Fibroblast of upper back skin (primary cell): ENCODE data around the gene CAMLG.

Source experiments
- DNase-seq: peaks from one replicate; pipeline ENCODE4 v3.0.0-alpha.2; 2013

CAMLG gene

GRCh38 chr5:134784241-134784920 lies 46.0 kb downstream of the CAMLG start:
- DNase-seq: peak; percentile 1

- peak; percentile 13 for DNase-seq
Measured at GRCh38 chr5:134784946-134785620, 46.7 kb downstream of the CAMLG start.

- DNase-seq: no peak
Measured at GRCh38 chr5:134787692-134788091, 49.3 kb downstream of the CAMLG start.

- DNase-seq: no peak
Measured at GRCh38 chr5:134791580-134791979, 53.2 kb downstream of the CAMLG start.

GRCh38 chr5:134792286-134792685 lies 53.9 kb downstream of the CAMLG start:
- no peak for DNase-seq

GRCh38 chr5:134793111-134793510 lies 54.8 kb downstream of the CAMLG start:
- no peak for DNase-seq

- peak; percentile 25 for DNase-seq
Measured at GRCh38 chr5:134794082-134794481, 55.7 kb downstream of the CAMLG start.

- no peak for DNase-seq
Measured at GRCh38 chr5:134794819-134795218, 56.5 kb downstream of the CAMLG start.

GRCh38 chr5:134798468-134798867 lies 60.1 kb downstream of the CAMLG start:
- DNase-seq: no peak
